Left forelimb (tissue), 1 donor: Measurements from ENCODE around the gene ERI3.

Experiments
- DNase-seq: peaks from one replicate; pipeline ENCODE4 v3.0.0-alpha.2; 2018; ENCODE audit warnings: low spot score

ERI3 gene

GRCh38 chr1:44283524-44284173, 71.4 kb downstream of the ERI3 start:
- no peak for DNase-seq

- DNase-seq: no peak
These were observed 72.2 kb downstream of the ERI3 start for GRCh38 chr1:44282704-44283426.

GRCh38 chr1:44281962-44282703, 72.9 kb downstream of the ERI3 start:
- no peak for DNase-seq

- DNase-seq: no peak
These were observed 78.2 kb downstream of the ERI3 start for GRCh38 chr1:44276901-44277300.

- no peak for DNase-seq
These were observed 79.1 kb downstream of the ERI3 start for GRCh38 chr1:44275991-44276405.

- DNase-seq: no peak
These were observed 79.6 kb downstream of the ERI3 start for GRCh38 chr1:44275296-44275962.

- DNase-seq: no peak
These were observed 81.3 kb downstream of the ERI3 start for GRCh38 chr1:44273560-44274350.

- no peak for DNase-seq
These were observed 82.1 kb downstream of the ERI3 start for GRCh38 chr1:44272992-44273391.

- no peak for DNase-seq
These were observed 83.4 kb downstream of the ERI3 start for GRCh38 chr1:44271646-44272045.

- no peak for DNase-seq
These were observed 84.1 kb downstream of the ERI3 start for GRCh38 chr1:44270686-44271628.

- no peak for DNase-seq
These were observed 87.0 kb downstream of the ERI3 start for GRCh38 chr1:44268054-44268453.

GRCh38 chr1:44267438-44267837, 87.6 kb downstream of the ERI3 start:
- DNase-seq: no peak

- no peak for DNase-seq
These were observed 88.4 kb downstream of the ERI3 start for GRCh38 chr1:44266400-44267344.

- no peak for DNase-seq
These were observed 89.2 kb downstream of the ERI3 start for GRCh38 chr1:44265656-44266358.

- no peak for DNase-seq
These were observed 90.6 kb downstream of the ERI3 start for GRCh38 chr1:44264451-44264771.

GRCh38 chr1:44263568-44264450, 91.2 kb downstream of the ERI3 start:
- DNase-seq: no peak

- DNase-seq: no peak
These were observed 92.1 kb downstream of the ERI3 start for GRCh38 chr1:44262816-44263567.
